Endothelial cell of umbilical vein (primary cell): ENCODE measurements around the gene RAB42. TPM values are rescaled to one million over a fixed set of nuclear protein-coding genes. Genes with fewer than 3 reads are reported as not detected.

Experiments used
- BruUV-seq: library from RNA; stranded (reverse); fragments of 400-500 nt; replicated peaks from 2 replicates; lab custom pipeline; 2021; lab: Mats Ljungman, UMichigan
- CTCF ChIA-PET: fragments of 300-600, 350-600 bp; sonication (Branson Sonifier 250); formaldehyde crosslinking; loops from one replicate; lab custom pipeline; 2021; ENCODE audit warnings: antibody characterized with exemption, inconsistent platforms; lab: Charles Lee
- POLR2A ChIA-PET: fragments of 300-600, 350-600 bp; sonication (Branson Sonifier 250); formaldehyde crosslinking; loops from one replicate; lab custom pipeline; 2021; ENCODE audit warnings: antibody characterized with exemption, inconsistent platforms; lab: Charles Lee
- DNase-seq: peaks from one replicate; pipeline ENCODE4 v3.0.0-alpha.2; 2011; ENCODE audit warnings: low read depth, low spot score
- FAIRE-seq: peaks from 2 replicates; lab custom pipeline; 2011; peaks lifted over from hg19 to GRCh38; lab: Jason Lieb, UNC
- H2AFZ ChIP-seq: 2 replicates; pipeline ENCODE4 v1.6.0; 2012; ENCODE audit warnings: low read depth, low read length, control low read depth, inconsistent platforms
- H3K27ac ChIP-seq: 2 replicates; pipeline ENCODE4 v1.5.1; 2011; ENCODE audit warnings: low read depth, mild to moderate bottlenecking, control low read depth, low read length, moderate library complexity; ENCODE audit not compliant: insufficient read depth
- H3K27me3 ChIP-seq, 2 experiments: 2 replicates each; pipeline versions ENCODE4 v1.6.0 to v1.6.1; 2011; ENCODE audit warnings: low read length in 2 of 2, mixed read lengths in 1 of 2; ENCODE audit not compliant: control insufficient read depth in 2 of 2, insufficient read depth in 2 of 2
- H3K36me3 ChIP-seq, 2 experiments: 2 replicates in 1 of 2; 3 replicates in 1 of 2; pipeline ENCODE4 v1.5.1; 2011; ENCODE audit warnings: low read length in 2 of 2, mild to moderate bottlenecking in 1 of 2, moderate library complexity in 1 of 2; ENCODE audit not compliant: control insufficient read depth in 2 of 2, insufficient read depth in 2 of 2; ENCODE audit errors: extremely low read depth in 1 of 2
- H3K4me1 ChIP-seq: 3 replicates; pipeline ENCODE4 v1.5.1; 2011; ENCODE audit warnings: mild to moderate bottlenecking, low read length; ENCODE audit not compliant: control insufficient read depth, insufficient read depth; ENCODE audit errors: extremely low read depth
- H3K4me2 ChIP-seq: 2 replicates; pipeline ENCODE4 v1.6.1; 2011; ENCODE audit warnings: low read length, control low read depth, mixed read lengths; ENCODE audit not compliant: insufficient read depth
- H3K4me3 ChIP-seq, 3 experiments: fragments of 200-600 bp in 1 of 3; sonication (generic), shearing (Covaris generic) in 1 of 3; replicated peaks in 1 of 3; 2 replicates each; pipeline ENCODE4 v1.5.1; 2011 to 2016; ENCODE audit warnings: control low read depth in 3 of 3, low read length in 3 of 3, mild to moderate bottlenecking in 2 of 3, inconsistent platforms in 1 of 3, low read depth in 1 of 3, moderate library complexity in 1 of 3; ENCODE audit not compliant: insufficient read depth in 1 of 3
- H3K79me2 ChIP-seq: 2 replicates; pipeline ENCODE4 v1.6.0; 2012; ENCODE audit warnings: low read length, inconsistent platforms; ENCODE audit not compliant: control insufficient read depth, insufficient read depth
- H3K9ac ChIP-seq: replicated peaks from 2 replicates; pipeline ENCODE3; 2011; ENCODE audit warnings: low read length, control low read depth; ENCODE audit not compliant: insufficient read depth; ENCODE audit errors: extremely low read depth
- H3K9me1 ChIP-seq: replicated peaks from 3 replicates; pipeline ENCODE4 v1.6.0; 2011; ENCODE audit warnings: mild to moderate bottlenecking, low read length; ENCODE audit not compliant: control insufficient read depth, insufficient read depth; ENCODE audit errors: extremely low read depth
- H3K9me3 ChIP-seq: replicated peaks from 2 replicates; pipeline ENCODE4 v1.5.1; 2012; ENCODE audit warnings: low read length, inconsistent platforms; ENCODE audit not compliant: control insufficient read depth, insufficient read depth
- H4K20me1 ChIP-seq: replicated peaks from 2 replicates; pipeline ENCODE3; 2011; ENCODE audit warnings: mild to moderate bottlenecking, low read length; ENCODE audit not compliant: control insufficient read depth, insufficient read depth; ENCODE audit errors: extremely low read depth
- CTCF ChIP-seq, 2 donors: IDR thresholded peaks; 1 replicate in 1 of 2; 2 replicates in 1 of 2; pipeline ENCODE4 v1.5.1; 2011; ENCODE audit warnings: low read length in 2 of 2, mild to moderate bottlenecking in 2 of 2, moderate library complexity in 2 of 2, control low read depth in 1 of 2, inconsistent platforms in 1 of 2, low read depth in 1 of 2; ENCODE audit not compliant: insufficient read depth in 1 of 2; ENCODE audit errors: extremely low read depth in 1 of 2
- EZH2 ChIP-seq: IDR thresholded peaks from 2 replicates; pipeline ENCODE4 v1.6.1; 2012; ENCODE audit warnings: borderline replicate concordance, low read depth, mild to moderate bottlenecking, moderate library complexity, low read length, inconsistent platforms; ENCODE audit not compliant: severe bottlenecking
- FOS ChIP-seq: IDR thresholded peaks from 2 replicates; pipeline ENCODE4 v1.6.1; 2011; ENCODE audit warnings: mild to moderate bottlenecking, low read length, moderate library complexity, borderline replicate concordance; ENCODE audit not compliant: insufficient read depth
- GATA2 ChIP-seq: IDR thresholded peaks from 2 replicates; pipeline ENCODE4 v1.7.0; 2011; ENCODE audit warnings: low read depth, mild to moderate bottlenecking, moderate library complexity, mixed read lengths, low read length; ENCODE audit not compliant: insufficient read length, insufficient read depth
- JUN ChIP-seq: IDR thresholded peaks from 2 replicates; pipeline ENCODE4 v1.6.1; 2011; ENCODE audit warnings: borderline replicate concordance, low read depth; ENCODE audit not compliant: insufficient read length, insufficient read depth
- MAX ChIP-seq: IDR thresholded peaks from 2 replicates; pipeline ENCODE4 v1.6.1; 2011; ENCODE audit not compliant: insufficient read depth, insufficient read length
- MYC ChIP-seq: IDR thresholded peaks from one replicate; pipeline ENCODE4 v1.6.1; 2011; ENCODE audit warnings: mild to moderate bottlenecking, low read depth, low read length
- POLR2A ChIP-seq: IDR thresholded peaks from 2 replicates; pipeline ENCODE4 v1.6.1; 2012; ENCODE audit warnings: low read depth, mild to moderate bottlenecking, control low read depth, low read length
- POLR2AphosphoS5 ChIP-seq: IDR thresholded peaks from 2 replicates; pipeline ENCODE4 v1.6.1; 2012; ENCODE audit warnings: low read depth, mild to moderate bottlenecking, control low read depth, low read length, moderate library complexity; ENCODE audit not compliant: insufficient read depth
- dilution Hi-C: fragments of 300-500 bp; cut with MboI; formaldehyde crosslinking; loops from one replicate; pipeline ENCODE4 v1.15.0; 2019; ENCODE audit warnings: low sequenced_read_pairs; ENCODE audit not compliant: extremely low pct_ligation_motif_present
- intact Hi-C: fragments of 100-400 bp; cut with micrococcal nuclease; formaldehyde crosslinking; loops from one replicate; pipeline ENCODE4 v1.10.0; 2022
- polyA plus RNA-seq, 4 experiments: library from polyadenylated mRNA; depleted of rRNA in 3 of 4; stranded (reverse) in 3 of 4; unstranded in 1 of 4; fragments of >200 nt; gene quantifications; 2 replicates each; pipeline versions ENCODE4 v1.2.1 to v1.2.3, GENCODE V29; 2011 to 2012; ENCODE audit warnings: missing spikeins in 1 of 4
- total RNA-seq: library from RNA; stranded (reverse); gene quantifications from 2 replicates; pipeline ENCODE4 v1.2.3, GENCODE V29; 2021

Gene RAB42
- total and polyA plus RNA-seq, 2 donors (not counting 3 experiments of a cell fraction or from before 2014, with no cell fraction given) = 1.2 to 1.8 TPM

- Histone ChIP-seq H3K4me2 (no peak overlapping the region), H3K4me1 (no peaks in the 10 kb centered on the region), H3K36me3 (peaks cover 15 to 30% of the 10 kb centered on the region in 2 experiments), H3K9me1 (no peaks in the 10 kb centered on the region), H3K79me2 (no peaks in the 10 kb centered on the region), H3K9me3 (no peaks in the 10 kb centered on the region), H3K27me3 (no peaks in the 10 kb centered on the region), H3K9ac (no peak overlapping the region), H4K20me1 (no peaks in the 10 kb centered on the region), H3K27ac (no peak overlapping the region), H3K4me3 (no peak overlapping the region), H2AFZ (no peak overlapping the region)
- TF ChIP-seq MAX (no peak), FOS (no peak), GATA2 (no peak), POLR2A (no peak)
- ChIA-PET POLR2A (interaction anchor here (0.5 to 1.0 kb wide), 3 partner anchors 10 to 816 kb away, joined by 3 to 6 read pairs (median 3); partner anchors contain the start of gene RNU11), CTCF (interaction anchor here (1.2 kb wide), 1 partner anchor 24 kb away, joined by 3 read pairs; no protein-coding TSS in a partner anchor)
- FAIRE-seq (no peak), DNase-seq (no peak)
- no TSS peak for BruUV-seq
- dilution Hi-C loops (no loop called here), intact Hi-C loops (no loop called here)
These were observed 27.8 kb upstream of the RAB42 start for GRCh38 chr1:28564310-28564709.

- Histone ChIP-seq H3K4me1 (no peaks in the 10 kb centered on the region), H3K79me2 (no peaks in the 10 kb centered on the region), H3K9ac (no peak overlapping the region), H3K27me3 (no peaks in the 10 kb centered on the region), H4K20me1 (no peaks in the 10 kb centered on the region), H3K4me2 (no peak overlapping the region), H3K4me3 (no peak overlapping the region), H2AFZ (no peak overlapping the region), H3K9me1 (no peaks in the 10 kb centered on the region), H3K36me3 (peaks cover 15 to 30% of the 10 kb centered on the region in 2 experiments), H3K27ac (no peak overlapping the region), H3K9me3 (no peaks in the 10 kb centered on the region)
- DNase-seq (no peak), FAIRE-seq (no peak)
- TF ChIP-seq GATA2 (no peak), EZH2 (no peak), CTCF (IDR thresholded peaks at IDR 0.05; ENCODE audit: extremely low read depth in 1 of 2, insufficient read depth in 1 of 2, low read depth in 1 of 2, low read length in 2 of 2) (no peak), JUN (no peak), MYC (no peak), MAX (no peak), FOS (no peak), POLR2AphosphoS5 (no peak), POLR2A (no peak)
- POLR2A ChIA-PET = interaction anchor here (0.5 to 1.0 kb wide), 2 partner anchors 9 to 817 kb away, joined by 3 to 6 read pairs; no protein-coding TSS in a partner anchor
- intact Hi-C loops = no loop called here
- dilution Hi-C loops = no loop called here
- BruUV-seq = no TSS peak
- CTCF ChIA-PET = interaction anchor here (0.6 to 1.2 kb wide), 2 partner anchors 23 to 35 kb away, joined by 3 read pairs; no protein-coding TSS in a partner anchor
These were observed 27.0 kb upstream of the RAB42 start for GRCh38 chr1:28565040-28565439.
